HG03460 (cell line): ENCODE data around the gene DYNLT1.

Experiments used
- ATAC-seq: cut with Tn5 transposase; IDR thresholded peaks from one replicate; pipeline ENCODE4 v1.9.1; 2021; ENCODE audit not compliant: unreplicated experiment

The DYNLT1 gene

GRCh38 chr6:158603261-158604047, 41.1 kb downstream of the DYNLT1 start:
- no peak for ATAC-seq

DNA sequence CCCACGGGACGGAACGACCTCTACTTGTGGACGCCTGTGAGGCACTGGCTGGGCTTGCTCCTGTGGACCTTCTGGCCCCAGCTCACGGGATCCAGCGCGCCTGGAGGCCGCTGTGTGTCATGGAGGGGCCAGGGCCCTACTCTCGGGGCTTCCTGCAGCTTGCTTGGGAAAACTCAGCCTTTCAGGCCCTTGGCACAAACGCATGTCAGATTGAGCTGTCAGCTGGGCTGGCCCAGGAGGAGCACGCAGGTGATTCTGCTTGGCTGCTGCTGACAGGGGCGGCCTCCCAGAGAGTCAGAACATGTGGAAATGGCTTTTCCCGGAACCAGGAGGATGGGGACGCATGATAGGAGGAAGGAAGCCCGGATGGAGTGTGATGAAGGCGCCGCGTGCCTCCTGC, 44.9 kb downstream of the DYNLT1 start:
- no peak for ATAC-seq

- no peak for ATAC-seq
Measured at GRCh38 chr6:158597565-158597964, 47.0 kb downstream of the DYNLT1 start.

DNA sequence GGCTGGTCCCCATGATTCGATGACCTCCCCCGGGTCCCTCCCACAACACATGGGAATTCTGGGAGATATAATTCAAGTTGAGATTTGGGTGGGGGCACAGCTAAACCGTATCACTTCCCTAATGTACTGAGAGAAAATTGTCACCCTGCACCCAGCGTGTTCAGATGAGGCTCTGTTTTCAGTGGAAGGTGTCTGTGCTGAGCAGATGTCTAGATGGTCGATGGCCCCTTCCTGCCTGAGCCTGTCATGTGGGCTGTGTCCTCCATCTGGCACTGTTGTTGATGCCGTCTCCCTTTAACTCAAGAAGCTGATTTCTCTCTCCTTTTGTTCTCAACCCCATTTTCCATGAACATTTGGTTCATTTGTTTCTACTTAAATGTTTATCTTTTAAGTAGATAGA, 47.7 kb downstream of the DYNLT1 start:
- no peak for ATAC-seq

- no peak for ATAC-seq
Measured at GRCh38 chr6:158595223-158595622, 49.3 kb downstream of the DYNLT1 start.

DNA sequence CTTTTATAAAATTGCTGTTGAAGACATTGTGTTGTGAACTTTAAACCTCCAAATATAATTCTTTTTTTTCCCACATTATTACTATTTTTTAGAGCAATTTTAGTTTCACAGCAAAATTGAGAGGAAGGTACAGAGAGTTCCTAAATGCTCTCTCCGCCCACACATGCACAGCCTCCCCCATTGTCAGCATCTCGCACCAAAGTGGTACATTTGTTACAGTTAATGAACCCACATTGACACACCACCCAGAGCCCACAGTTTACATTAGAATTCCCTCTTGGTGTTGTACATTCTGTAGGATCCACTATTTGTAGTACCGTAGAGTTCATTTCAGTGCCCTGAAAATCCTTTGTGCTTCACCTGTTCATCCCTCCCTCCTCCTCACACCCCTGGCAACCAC, 50.9 kb downstream of the DYNLT1 start:
- no peak for ATAC-seq

DNA sequence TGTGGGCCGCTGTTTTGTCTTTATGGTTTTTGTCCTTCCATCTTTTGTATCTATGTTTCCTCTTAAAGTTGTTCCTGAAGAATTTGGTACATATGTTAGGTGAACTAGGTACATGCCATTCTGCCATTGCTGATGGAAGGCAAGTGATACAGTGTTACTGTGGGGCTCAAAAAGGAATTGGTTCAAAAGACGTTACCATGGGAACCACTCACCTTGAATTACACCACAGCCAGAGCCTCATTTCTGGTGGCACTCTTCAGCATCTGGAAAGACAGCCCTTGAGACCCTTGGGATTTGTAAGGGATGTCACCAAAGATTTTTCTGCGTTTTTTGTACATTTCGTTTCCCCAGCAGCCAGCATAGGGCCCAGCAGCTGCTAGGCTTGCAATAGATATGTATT, 52.7 kb downstream of the DYNLT1 start:
- ATAC-seq = no peak

GRCh38 chr6:158591134-158591809, 53.3 kb downstream of the DYNLT1 start:
- ATAC-seq = no peak

DNA sequence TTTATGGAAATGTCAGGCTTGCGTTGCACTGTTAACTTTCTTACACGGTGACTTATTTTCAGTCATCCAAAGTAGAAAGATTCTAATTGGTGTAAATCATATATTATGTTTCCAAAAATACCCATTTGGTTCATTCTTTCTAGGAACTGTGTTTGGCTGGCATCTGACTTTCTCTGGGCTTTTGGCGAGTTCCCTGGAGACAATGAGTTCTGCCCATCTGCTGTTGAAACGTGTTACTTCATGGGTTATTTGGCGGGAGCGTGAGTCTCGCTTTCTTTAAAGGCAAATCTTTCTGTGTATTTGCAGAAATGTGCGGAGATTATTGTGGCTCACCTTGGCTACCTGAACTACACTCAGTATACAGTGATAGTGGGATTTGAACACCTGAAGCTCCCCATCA, 55.2 kb downstream of the DYNLT1 start:
- ATAC-seq = no peak

- ATAC-seq = no peak
Measured at GRCh38 chr6:158586652-158587051, 57.9 kb downstream of the DYNLT1 start.
